HG03196 (cell line): ENCODE measurements around the gene IL15.

Experiments
- ATAC-seq: cut with Tn5 transposase; IDR thresholded peaks from one replicate; pipeline ENCODE4 v1.9.1; 2021; ENCODE audit not compliant: unreplicated experiment

IL15 gene

GRCh38 chr4:141763374-141763773, 127.0 kb downstream of the IL15 start:
- no peak for ATAC-seq

- no peak for ATAC-seq
These were observed 132.6 kb downstream of the IL15 start for GRCh38 chr4:141768954-141769353.

- ATAC-seq: no peak
These were observed 135.8 kb downstream of the IL15 start for GRCh38 chr4:141771889-141772830.

GRCh38 chr4:141772838-141773237, 136.5 kb downstream of the IL15 start:
- no peak for ATAC-seq

- no peak for ATAC-seq
These were observed 145.8 kb downstream of the IL15 start for GRCh38 chr4:141782205-141782604.
